H9 (cell line): ENCODE results near the gene BCLAF1. TPM values are rescaled to one million over a fixed set of nuclear protein-coding genes. Genes with fewer than 3 reads are reported as not detected.
A peak's percentile ranks its signal among the peaks of the same experiment; 100 is the strongest.

Experiments
- DNase-seq: peaks from one replicate; pipeline ENCODE4 v3.0.0-alpha.2; 2017
- H2AFZ ChIP-seq: one replicate; pipeline ENCODE4 v1.6.1; 2013; ENCODE audit warnings: mild to moderate bottlenecking, low read length, control low read depth, moderate library complexity
- H2AK5ac ChIP-seq: 2 replicates; pipeline ENCODE4 v1.6.1; 2013; ENCODE audit warnings: low read length, control low read depth, mixed read lengths; ENCODE audit not compliant: insufficient read length
- H2BK120ac ChIP-seq: one replicate; pipeline ENCODE4 v1.6.1; 2013; ENCODE audit warnings: low read depth, mild to moderate bottlenecking, low read length, control low read depth, inconsistent platforms; ENCODE audit not compliant: poor library complexity, severe bottlenecking
- H2BK12ac ChIP-seq: 2 replicates; pipeline ENCODE4 v1.6.1; 2013; ENCODE audit warnings: low read length, control low read depth, mixed read lengths, low read depth; ENCODE audit not compliant: insufficient read length
- H2BK15ac ChIP-seq: 2 replicates; pipeline ENCODE4 v1.6.1; 2013; ENCODE audit warnings: low read depth, low read length, control low read depth
- H2BK20ac ChIP-seq: one replicate; pipeline ENCODE4 v1.6.1; 2013; ENCODE audit warnings: low read depth, mild to moderate bottlenecking, low read length, control low read depth, inconsistent platforms; ENCODE audit not compliant: poor library complexity, severe bottlenecking
- H2BK5ac ChIP-seq: 2 replicates; pipeline ENCODE4 v1.6.1; 2013; ENCODE audit warnings: low read length, control low read depth, mixed read lengths; ENCODE audit not compliant: insufficient read length
- H3K14ac ChIP-seq: 2 replicates; pipeline ENCODE4 v1.6.1; 2013; ENCODE audit warnings: low read length, control low read depth; ENCODE audit not compliant: insufficient read depth
- H3K18ac ChIP-seq: 2 replicates; pipeline ENCODE4 v1.6.1; 2013; ENCODE audit warnings: low read depth, mild to moderate bottlenecking, mixed read lengths, low read length, control low read depth; ENCODE audit not compliant: insufficient read length
- H3K23ac ChIP-seq: 2 replicates; pipeline ENCODE4 v1.6.1; 2013; ENCODE audit warnings: low read length, control low read depth, mixed read lengths, low read depth; ENCODE audit not compliant: insufficient read length
- H3K23me2 ChIP-seq: 2 replicates; pipeline ENCODE4 v1.6.1; 2013; ENCODE audit warnings: low read depth, mild to moderate bottlenecking, mixed read lengths, low read length, control low read depth; ENCODE audit not compliant: insufficient read length, poor library complexity, severe bottlenecking
- H3K27ac ChIP-seq: 2 replicates; pipeline ENCODE4 v1.5.1; 2013; ENCODE audit warnings: low read length, control low read depth, mixed read lengths, low read depth; ENCODE audit not compliant: insufficient read length
- H3K27me3 ChIP-seq: 2 replicates; pipeline ENCODE4 v1.6.1; 2013; ENCODE audit warnings: low read length, control low read depth, inconsistent platforms; ENCODE audit not compliant: insufficient read depth
- H3K4ac ChIP-seq: 2 replicates; pipeline ENCODE4 v1.6.1; 2013; ENCODE audit warnings: low read depth, mild to moderate bottlenecking, control low read depth, inconsistent platforms, low read length, moderate library complexity
- H3K4me1 ChIP-seq: 2 replicates; pipeline ENCODE4 v1.6.1; 2013; ENCODE audit warnings: low read length, control low read depth, inconsistent platforms; ENCODE audit not compliant: insufficient read depth
- H3K4me2 ChIP-seq: 2 replicates; pipeline ENCODE4 v1.6.1; 2013; ENCODE audit warnings: low read length, control low read depth, mixed read lengths; ENCODE audit not compliant: insufficient read length, insufficient read depth
- H3K56ac ChIP-seq: 2 replicates; pipeline ENCODE4 v1.6.1; 2013; ENCODE audit warnings: low read depth, mild to moderate bottlenecking, mixed read lengths, low read length, control low read depth; ENCODE audit not compliant: insufficient read length
- H3K79me1 ChIP-seq: 2 replicates; pipeline ENCODE4 v1.6.1; 2013; ENCODE audit warnings: low read depth, mild to moderate bottlenecking, moderate library complexity, low read length, control low read depth, inconsistent platforms; ENCODE audit not compliant: insufficient read depth, poor library complexity, severe bottlenecking
- H3K79me2 ChIP-seq: 2 replicates; pipeline ENCODE4 v1.6.1; 2013; ENCODE audit warnings: low read length, control low read depth, inconsistent platforms; ENCODE audit not compliant: insufficient read depth
- H3K9ac ChIP-seq: 2 replicates; pipeline ENCODE4 v1.6.1; 2013; ENCODE audit warnings: low read length, control low read depth, mixed read lengths; ENCODE audit not compliant: insufficient read length; ENCODE audit errors: extremely low read depth
- H3K9me3 ChIP-seq: one replicate; pipeline ENCODE4 v1.6.1; 2013; ENCODE audit warnings: low read depth, low read length, inconsistent platforms; ENCODE audit not compliant: control insufficient read depth
- H3T11ph ChIP-seq: one replicate; pipeline ENCODE4 v1.6.1; 2013; ENCODE audit warnings: mild to moderate bottlenecking, low read length, control low read depth, inconsistent platforms
- H4K20me1 ChIP-seq: one replicate; pipeline ENCODE4 v1.6.1; 2013; ENCODE audit not compliant: control insufficient read depth, insufficient read length, insufficient read depth
- H4K5ac ChIP-seq: 2 replicates; pipeline ENCODE4 v1.6.1; 2013; ENCODE audit warnings: low read depth, mild to moderate bottlenecking, mixed read lengths, low read length, control low read depth; ENCODE audit not compliant: insufficient read length
- H4K8ac ChIP-seq: replicated peaks from 2 replicates; pipeline ENCODE4 v1.6.1; 2013; ENCODE audit warnings: low read length, control low read depth, mixed read lengths, low read depth; ENCODE audit not compliant: insufficient read length
- H4K91ac ChIP-seq: 2 replicates; pipeline ENCODE4 v1.6.1; 2013; ENCODE audit warnings: low read depth, mild to moderate bottlenecking, moderate library complexity, mixed read lengths, low read length, control low read depth; ENCODE audit not compliant: insufficient read length
- H3K27ac Mint-ChIP-seq, 3 experiments: 2 replicates in 2 of 3; 3 replicates in 1 of 3; pipeline ENCODE4 v1.8.0; 2020 to 2021; ENCODE audit warnings: mixed read lengths in 3 of 3, mild to moderate bottlenecking in 1 of 3, moderate library complexity in 1 of 3
- H3K27me3 Mint-ChIP-seq: 2 replicates; pipeline ENCODE4 v1.8.0; 2021; ENCODE audit warnings: low read depth, mild to moderate bottlenecking, moderate library complexity, mixed read lengths
- H3K36me3 Mint-ChIP-seq, 3 experiments: 2 replicates in 2 of 3; 3 replicates in 1 of 3; pipeline ENCODE4 v1.8.0; 2020 to 2021; ENCODE audit warnings: low read depth in 3 of 3, mixed read lengths in 3 of 3; ENCODE audit not compliant: insufficient read depth in 1 of 3
- H3K4me1 Mint-ChIP-seq, 2 experiments: 2 replicates each; pipeline ENCODE4 v1.8.0; 2020; ENCODE audit warnings: mixed read lengths in 2 of 2
- H3K4me3 Mint-ChIP-seq, 2 experiments: 2 replicates in 1 of 2; 3 replicates in 1 of 2; pipeline ENCODE4 v1.8.0; 2020 to 2021; ENCODE audit warnings: mild to moderate bottlenecking in 2 of 2, mixed read lengths in 2 of 2, moderate library complexity in 1 of 2
- H3K9me3 Mint-ChIP-seq, 2 experiments: 2 replicates in 1 of 2; 3 replicates in 1 of 2; pipeline ENCODE4 v1.8.0; 2020; ENCODE audit warnings: mild to moderate bottlenecking in 2 of 2, mixed read lengths in 2 of 2, moderate library complexity in 1 of 2
- CTCF ChIP-seq: fragments of 200-600 bp; sonication (generic); conservative IDR thresholded peaks from 3 replicates; pipeline ENCODE4 v1.8.0; 2021; ENCODE audit warnings: antibody characterized with exemption, mild to moderate bottlenecking
- WGBS: extraction: QIAGEN DNeasy Blood & Tissue Kit; methylation state at CpG from one replicate; pipeline ENCODE4 v1.1.7; 2013; ENCODE audit warnings: missing lambda C conversion rate, low lambda C conversion rate, mixed read lengths; ENCODE audit not compliant: insufficient read length; ENCODE audit errors: extremely low coverage; 5-methylcytosine and 5-hydroxymethylcytosine counted together
- total RNA-seq: library from RNA; stranded (reverse); gene quantifications from 2 replicates; pipeline ENCODE4 v1.2.1, GENCODE V29; 2021

BCLAF1 gene
- total RNA-seq, 1 experiment from 2014 or later: 257 TPM

GRCh38 chr6:136288566-136289326 lies 900 bp downstream of the BCLAF1 start:
- Histone ChIP-seq H4K8ac (no peak overlapping the region), H2BK12ac (no peak overlapping the region), H3K4ac (peak overlapping the region; percentile 11; the same call in 1 of the 2 replicates), H2BK15ac (no peak overlapping the region), H4K91ac (no peak overlapping the region), H3K79me2 (peaks cover 45% of the 10 kb centered on the region), H3K27ac (peak overlapping the region; percentile 92), H3K56ac (no peak overlapping the region), H3K4me2 (peak overlapping the region; percentile 89), H3K23ac (no peak overlapping the region), H2BK120ac (peak overlapping the region; percentile 72), H2AFZ (no peak overlapping the region), H3T11ph (no peak overlapping the region), H3K79me1 (no peaks in the 10 kb centered on the region), H3K18ac (peak overlapping the region; percentile 92), H3K9me3 (no peaks in the 10 kb centered on the region), H3K14ac (peak overlapping the region; percentile 83; the same call in 1 of the 2 replicates), H2BK20ac (no peak overlapping the region), H3K23me2 (peaks cover 8% of the 10 kb centered on the region), H3K9ac (peak overlapping the region; percentile 98), H3K27me3 (no peaks in the 10 kb centered on the region), H3K4me1 (no peaks in the 10 kb centered on the region; the same call in 1 of the 2 replicates), H2BK5ac (no peak overlapping the region), H4K20me1 (no peaks in the 10 kb centered on the region), H4K5ac (no peak overlapping the region), H2AK5ac (no peak overlapping the region)
- no CpG with 5 or more reads among the region's 34 CpGs for WGBS
- H3K27me3 Mint-ChIP-seq: peaks cover 2% of the 10 kb centered on the region; the same call in 1 of the 2 replicates
- peak; percentile 77 for DNase-seq
- peak; percentile 41; the same call in 2 of the 3 replicates for TF ChIP-seq CTCF
- peak overlapping the region; percentile 99 to 100 for H3K4me3 Mint-ChIP-seq
- H3K36me3 Mint-ChIP-seq: peaks cover 4 to 9% (median 9%) of the 10 kb centered on the region in 3 experiments; a peak in 5 of 7 replicates
- H3K9me3 Mint-ChIP-seq: peaks cover 0 to 6% of the 10 kb centered on the region in 2 experiments; a peak in 2 of 5 replicates
- H3K27ac Mint-ChIP-seq: peak overlapping the region; percentile 100
- peaks cover 35 to 46% of the 10 kb centered on the region in 2 experiments for H3K4me1 Mint-ChIP-seq
